Measurements from ENCODE around the gene TBX20.
"Not testable (repeated sequence)": the region's sequence is repeated elsewhere in the genome, so short reads cannot be mapped to it uniquely, and the experiment has no call there.

TBX20 gene

GRCh38 chr7:35215063-35215462 lies 38.8 kb downstream of the TBX20 start:
- DNase-seq: not testable (repeated sequence)

- not testable (repeated sequence) for DNase-seq
Measured at GRCh38 chr7:35206924-35207323, 47.0 kb downstream of the TBX20 start.

DNA sequence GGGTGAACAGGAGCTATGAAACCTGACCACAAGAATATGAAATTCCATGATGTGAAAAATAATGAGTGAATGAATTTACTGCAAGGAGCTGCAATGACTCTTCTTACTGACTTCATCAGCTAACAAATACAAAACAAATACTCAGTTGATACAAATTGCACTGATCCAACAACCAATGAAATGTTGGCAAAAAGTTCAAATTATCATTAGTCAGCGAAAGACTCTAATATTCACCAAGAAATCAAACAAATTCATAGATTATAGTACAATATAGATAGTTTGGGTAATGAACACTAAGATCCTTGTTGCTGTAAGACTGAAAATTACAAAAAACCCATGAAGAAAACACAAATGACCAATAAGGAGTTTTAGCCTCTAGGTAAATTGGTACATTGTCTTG lies 49.0 kb downstream of the TBX20 start:
- DNase-seq: not testable (repeated sequence)

DNA sequence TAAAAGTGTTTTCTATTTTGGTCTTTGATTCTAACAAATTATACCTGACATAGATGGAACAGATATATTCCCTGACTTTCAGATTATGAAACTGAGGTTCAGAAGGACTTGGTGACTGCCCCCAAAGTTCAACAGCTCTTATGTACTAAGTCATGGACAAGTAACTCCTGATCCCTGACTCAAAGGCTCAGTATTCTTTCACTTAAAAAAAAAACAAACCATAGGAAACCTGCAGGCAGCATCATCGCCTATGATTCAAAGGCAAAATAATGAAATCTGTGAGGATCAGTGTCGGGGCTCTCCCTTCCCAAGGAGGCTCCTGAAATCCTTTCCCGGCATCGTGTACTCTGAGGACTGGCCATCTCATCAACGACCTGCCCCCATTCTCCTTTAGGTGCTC lies 49.9 kb downstream of the TBX20 start:
- DNase-seq: not testable (repeated sequence)

DNA sequence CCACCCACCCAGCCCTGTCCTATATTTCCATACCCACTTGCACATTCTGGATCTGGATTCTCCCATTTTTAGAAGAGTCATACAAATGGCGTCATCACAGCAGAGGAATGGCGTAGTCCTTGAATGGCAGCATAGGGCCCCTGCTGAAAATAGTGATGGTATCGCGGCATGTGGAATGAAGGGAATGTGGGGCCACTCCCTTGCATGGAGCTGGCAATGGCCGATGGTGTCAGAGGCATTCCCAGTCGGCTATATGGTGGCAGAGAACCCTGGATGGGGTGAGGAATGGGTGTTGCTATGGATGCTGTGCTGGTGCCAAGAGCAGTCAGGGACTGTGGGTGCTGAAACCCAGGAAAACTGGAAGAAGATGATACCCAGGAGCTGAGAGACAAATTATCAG lies 51.5 kb downstream of the TBX20 start:
- not testable (repeated sequence) for DNase-seq

- DNase-seq: not testable (repeated sequence)
Measured at GRCh38 chr7:35200170-35200569, 53.7 kb downstream of the TBX20 start.

DNA sequence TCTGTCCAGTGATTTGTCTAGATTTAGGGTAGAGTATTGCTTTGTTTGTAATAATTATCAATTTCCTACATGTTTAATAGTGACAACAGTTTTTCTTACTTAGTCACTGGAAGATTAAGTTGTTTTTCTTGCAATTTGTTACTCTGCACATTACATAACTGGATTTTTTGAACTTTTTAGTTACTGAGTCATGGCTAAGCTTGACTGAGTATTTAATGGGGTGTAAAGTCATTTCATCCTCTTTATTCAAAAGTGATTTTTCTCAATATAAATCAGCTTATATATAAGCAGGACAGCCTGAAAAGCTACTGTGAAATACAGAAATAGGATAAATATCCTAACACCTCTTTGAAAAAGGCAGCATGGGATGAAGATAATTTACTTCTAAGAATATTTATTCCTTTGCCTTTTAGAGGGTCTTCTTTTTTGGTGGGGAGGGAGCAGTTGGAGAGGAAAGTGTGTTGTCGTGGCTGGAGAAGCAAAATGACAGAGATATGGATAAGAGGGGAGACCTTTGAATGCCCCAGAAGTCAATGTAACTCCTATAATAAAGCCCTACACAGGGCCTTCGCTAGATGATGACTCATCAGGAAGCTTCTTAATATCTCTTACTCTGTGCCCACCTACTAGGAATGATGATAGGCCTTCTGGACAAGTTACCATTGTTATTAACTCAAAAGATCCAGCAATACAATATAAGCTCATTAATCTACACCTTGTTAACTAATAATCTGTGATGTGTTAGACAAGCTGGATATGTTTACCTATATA lies 55.3 kb downstream of the TBX20 start:
- DNase-seq: not testable (repeated sequence)

GRCh38 chr7:35191571-35191970 lies 62.3 kb downstream of the TBX20 start:
- DNase-seq: not testable (repeated sequence)

GRCh38 chr7:35190146-35190773 lies 63.6 kb downstream of the TBX20 start:
- not testable (repeated sequence) for DNase-seq

DNA sequence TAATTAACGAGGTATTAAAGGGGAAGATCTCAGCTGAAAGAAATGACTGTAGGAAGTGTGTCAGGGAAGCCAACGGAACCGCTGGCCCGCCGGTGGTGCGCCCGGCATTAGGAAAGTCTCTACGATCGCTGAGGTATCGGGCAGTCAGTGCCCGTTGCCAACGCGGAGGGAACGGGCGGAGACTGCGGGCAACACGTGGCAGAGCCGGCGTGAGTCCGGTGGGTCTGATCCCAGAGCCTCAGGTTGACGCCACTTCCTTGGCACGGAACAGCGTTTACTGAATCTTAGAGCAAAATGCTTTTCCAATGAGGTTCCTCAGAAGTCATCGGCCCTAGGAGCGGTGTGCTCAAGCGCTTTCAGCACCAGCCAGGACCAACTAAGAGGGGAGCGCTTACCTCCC lies 67.1 kb downstream of the TBX20 start:
- not testable (repeated sequence) for DNase-seq

DNA sequence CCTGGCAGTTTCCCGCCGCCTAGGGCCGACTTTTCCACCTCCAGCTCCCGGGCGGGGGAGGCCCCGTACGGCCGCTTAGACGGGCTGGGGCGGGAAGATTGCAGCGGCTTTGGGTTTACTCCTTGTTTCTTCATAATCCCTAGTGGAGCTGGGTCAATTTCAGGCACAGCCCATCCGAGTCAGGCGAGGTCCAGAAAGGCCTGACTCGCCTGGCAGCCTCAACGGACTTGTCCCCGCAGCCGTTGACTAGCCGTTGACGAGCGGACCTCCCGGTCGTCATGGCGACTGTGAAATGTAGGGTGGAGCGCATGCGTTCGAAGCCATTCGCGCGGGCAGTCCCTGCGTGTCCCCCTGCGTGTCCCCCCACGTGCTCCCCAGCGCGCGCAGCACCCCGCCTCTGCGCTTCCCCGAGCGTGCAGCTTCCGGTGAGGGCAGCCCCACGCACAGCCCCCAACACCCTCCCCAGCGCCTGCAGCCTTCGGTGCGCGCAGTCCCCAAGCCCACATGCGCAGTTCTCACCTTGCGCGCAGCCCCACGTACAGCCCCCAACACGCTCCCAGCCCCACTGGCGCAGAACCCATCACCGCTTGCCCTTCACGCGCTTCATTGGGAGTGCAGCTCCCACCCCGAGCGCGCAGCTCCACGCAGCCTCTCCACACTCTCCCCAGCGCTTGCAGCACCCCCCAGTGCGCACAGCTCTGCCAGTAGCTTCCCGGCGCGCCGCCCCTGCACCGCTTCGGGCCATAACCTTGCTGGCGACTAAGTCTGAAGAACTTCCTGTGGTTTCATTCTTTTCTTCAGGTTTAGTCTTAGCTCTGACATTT lies 67.8 kb downstream of the TBX20 start:
- no peak for DNase-seq

GRCh38 chr7:35185578-35185907 lies 68.4 kb downstream of the TBX20 start:
- not testable (repeated sequence) for DNase-seq

GRCh38 chr7:35184961-35185360 lies 68.9 kb downstream of the TBX20 start:
- not testable (repeated sequence) for DNase-seq

- not testable (repeated sequence) for DNase-seq
Measured at GRCh38 chr7:35183873-35184503, 69.9 kb downstream of the TBX20 start.

DNA sequence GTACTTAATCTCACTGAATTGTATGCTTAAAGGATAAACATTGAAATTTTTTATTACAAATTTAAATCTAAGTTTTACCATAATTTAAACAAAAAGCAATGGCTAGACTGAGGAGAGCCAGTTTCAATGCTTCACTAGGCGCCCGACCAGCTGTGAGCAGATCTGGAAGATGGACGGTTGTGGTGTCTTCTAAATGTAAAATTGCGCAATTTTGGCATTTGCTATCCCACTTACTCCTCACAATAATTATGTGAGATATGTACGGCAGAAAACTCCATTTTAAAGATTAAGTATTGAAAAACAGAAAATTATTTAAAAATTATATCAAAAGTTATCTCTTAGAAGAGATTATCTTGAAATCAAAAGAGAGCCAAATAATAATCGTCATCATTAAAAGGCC lies 73.2 kb downstream of the TBX20 start:
- not testable (repeated sequence) for DNase-seq

DNA sequence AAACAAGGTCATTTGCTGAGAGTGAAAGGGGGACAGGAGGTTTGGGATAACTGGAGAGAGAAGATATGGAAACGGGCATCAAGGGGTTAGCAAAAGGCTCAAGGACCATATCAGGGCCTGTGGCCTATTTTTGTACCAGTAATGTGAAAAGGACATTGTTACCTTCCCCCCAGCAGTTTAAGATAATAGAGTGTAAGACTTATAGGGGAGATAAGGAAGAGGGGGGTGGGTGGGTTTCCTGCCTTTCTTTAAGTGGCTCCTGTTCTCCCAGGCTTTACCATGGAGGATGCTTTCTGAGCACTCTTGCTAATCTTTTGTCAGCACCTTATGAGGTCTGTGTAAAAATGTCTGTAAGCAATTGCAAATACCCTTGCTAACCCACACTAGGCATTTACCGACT lies 80.7 kb downstream of the TBX20 start:
- DNase-seq: not testable (repeated sequence)

DNA sequence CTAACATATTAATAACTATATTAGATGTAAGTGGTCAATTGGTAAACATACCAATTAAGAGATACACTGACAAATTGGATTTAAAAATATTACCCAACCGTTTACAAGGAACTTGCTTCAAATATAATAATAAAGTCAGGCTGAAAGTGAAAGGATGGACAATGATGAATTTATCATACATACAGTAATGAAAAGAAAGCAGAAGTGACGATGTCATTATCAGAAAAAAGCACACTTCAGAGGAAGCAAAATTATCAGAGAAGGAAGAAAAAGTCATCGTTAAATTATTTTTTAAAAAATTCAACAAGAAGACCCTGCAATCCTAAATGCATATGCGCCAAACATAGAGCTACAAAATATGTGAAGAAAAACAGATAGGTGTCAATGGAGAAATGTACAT lies 81.8 kb downstream of the TBX20 start:
- DNase-seq: not testable (repeated sequence)

GRCh38 chr7:35167658-35168057 lies 86.2 kb downstream of the TBX20 start:
- not testable (repeated sequence) for DNase-seq

- not testable (repeated sequence) for DNase-seq
Measured at GRCh38 chr7:35167158-35167557, 86.7 kb downstream of the TBX20 start.

GRCh38 chr7:35161059-35161740 lies 92.7 kb downstream of the TBX20 start:
- not testable (repeated sequence) for DNase-seq
